ENCODE results near the gene CACUL1.
A peak's percentile ranks its signal among the peaks of the same experiment; 100 is the strongest.
"Not testable (repeated sequence)": the region's sequence is repeated elsewhere in the genome, so short reads cannot be mapped to it uniquely, and the experiment has no call there.

Gene CACUL1

GRCh38 chr10:118687472-118687871, 67.3 kb downstream of the CACUL1 start:
- DNase-seq, result no peak

GRCh38 chr10:118682533-118682932, 72.2 kb downstream of the CACUL1 start:
- no peak for DNase-seq

- DNase-seq, result no peak
Observed at GRCh38 chr10:118680197-118680596, 74.6 kb downstream of the CACUL1 start.

GRCh38 chr10:118674226-118674919, 80.4 kb downstream of the CACUL1 start:
- peak in 3 of 51 donors; percentile 14 to 31 (median 17) for DNase-seq

GRCh38 chr10:118672766-118673715, 81.7 kb downstream of the CACUL1 start:
- DNase-seq, result peak in 22 of 51 donors; percentile 25 to 74 (median 48)

GRCh38 chr10:118672153-118672552, 82.6 kb downstream of the CACUL1 start:
- no peak for DNase-seq

- not testable (repeated sequence) for DNase-seq
Observed at GRCh38 chr10:118671221-118671620, 83.5 kb downstream of the CACUL1 start.

- DNase-seq, result peak in 9 of 51 donors; percentile 7 to 33 (median 22)
Observed at GRCh38 chr10:118670472-118671124, 84.2 kb downstream of the CACUL1 start.

GRCh38 chr10:118669835-118670234, 84.9 kb downstream of the CACUL1 start:
- no peak for DNase-seq

- DNase-seq, result peak in 33 of 51 donors; percentile 16 to 87 (median 58)
Observed at GRCh38 chr10:118669020-118669791, 85.6 kb downstream of the CACUL1 start.

GRCh38 chr10:118668228-118668952, 86.4 kb downstream of the CACUL1 start:
- peak in 28 of 51 donors; percentile 12 to 83 (median 54) for DNase-seq

GRCh38 chr10:118667732-118668131, 87.0 kb downstream of the CACUL1 start:
- DNase-seq, result no peak

- no peak for DNase-seq
Observed at GRCh38 chr10:118666350-118666749, 88.4 kb downstream of the CACUL1 start.

- no peak for DNase-seq
Observed at GRCh38 chr10:118664321-118664720, 90.4 kb downstream of the CACUL1 start.

- no peak for DNase-seq
Observed at GRCh38 chr10:118663176-118663575, 91.6 kb downstream of the CACUL1 start.

- no peak for DNase-seq
Observed at GRCh38 chr10:118662228-118663035, 92.3 kb downstream of the CACUL1 start.

- no peak for DNase-seq
Observed at GRCh38 chr10:118658762-118659161, 96.0 kb downstream of the CACUL1 start.

- not testable (repeated sequence) for DNase-seq
Observed at GRCh38 chr10:118658168-118658567, 96.6 kb downstream of the CACUL1 start.

GRCh38 chr10:118645294-118645693, 109.5 kb downstream of the CACUL1 start:
- not testable (repeated sequence) for DNase-seq
